K562 (cell line): ENCODE results near the gene LILRA6. TPM values are rescaled to one million over a fixed set of nuclear protein-coding genes. Genes with fewer than 3 reads are reported as not detected.

Experiments used
- CBX2 ChIP-seq: fragments of 200-600 bp; sonication (generic); IDR thresholded peaks from one replicate; pipeline ENCODE4 v1.6.1; 2012; ENCODE audit warnings: mild to moderate bottlenecking, low read length, inconsistent platforms; ENCODE audit not compliant: insufficient read depth, poor library complexity, severe bottlenecking
- CSDE1 ChIP-seq, 2 experiments: fragments of 450-650 bp; IDR thresholded peaks; 2 replicates each; pipeline ENCODE4 v1.6.1; 2016; ENCODE audit warnings: mild to moderate bottlenecking in 1 of 2
- ESRRA ChIP-seq: fragments of 450-650 bp; IDR thresholded peaks from 2 replicates; pipeline ENCODE4 v1.6.1; 2014; ENCODE audit warnings: low read depth, mild to moderate bottlenecking, moderate library complexity, borderline replicate concordance
- GTF2A2 ChIP-seq: IDR thresholded peaks from 2 replicates; pipeline ENCODE4 v1.6.1; 2016; ENCODE audit warnings: mild to moderate bottlenecking, missing genetic modification characterization, missing compliant biosample characterization
- HLTF ChIP-seq: fragments of 450-650 bp; IDR thresholded peaks from 2 replicates; pipeline ENCODE4 v1.6.1; 2016
- MEIS2 ChIP-seq: fragments of 450-650 bp; IDR thresholded peaks from 2 replicates; pipeline ENCODE4 v1.6.1; 2014; ENCODE audit warnings: mild to moderate bottlenecking; ENCODE audit not compliant: partially characterized antibody
- NCOR1 ChIP-seq: fragments of 450-650 bp; IDR thresholded peaks from 2 replicates; pipeline ENCODE4 v1.6.1; 2016; ENCODE audit warnings: mild to moderate bottlenecking, moderate library complexity
- PPARD ChIP-seq: fragments of 250-450 bp; sonication (Bioruptor Pico); IDR thresholded peaks from 2 replicates; pipeline ENCODE4 v1.8.0; 2022; ENCODE audit warnings: inconsistent platforms, mild to moderate bottlenecking, moderate library complexity
- SMARCC2 ChIP-seq: fragments of 450-650 bp; IDR thresholded peaks from 2 replicates; pipeline ENCODE4 v1.6.1; 2017; ENCODE audit warnings: antibody characterized with exemption, moderate library complexity, mild to moderate bottlenecking, low read depth
- SMARCE1 ChIP-seq: fragments of 450-650 bp; IDR thresholded peaks from 2 replicates; pipeline ENCODE4 v1.7.1; 2016; ENCODE audit warnings: mild to moderate bottlenecking
- ZFX ChIP-seq: sonication (generic); formaldehyde crosslinking; IDR thresholded peaks from 2 replicates; pipeline ENCODE4 v1.8.0; 2022; ENCODE audit warnings: mild to moderate bottlenecking, missing genetic modification reagents, moderate library complexity
- ZNF253 ChIP-seq: fragments of 250-450 bp; sonication (Bioruptor Pico); conservative IDR thresholded peaks from 2 replicates; pipeline ENCODE4 v1.6.1; 2021; ENCODE audit warnings: mild to moderate bottlenecking
- ZNF668 ChIP-seq: fragments of 250-450 bp; sonication (Bioruptor Pico); IDR thresholded peaks from 2 replicates; pipeline ENCODE4 v1.8.0; 2022; ENCODE audit warnings: mild to moderate bottlenecking, inconsistent platforms
- polyA plus RNA-seq, 8 experiments: library from polyadenylated mRNA; depleted of rRNA in 4 of 8; stranded (reverse) in 5 of 8; unstranded in 3 of 8; fragments of >200 nt; fragmentation: Nextera tagmentation in 2 of 8; fragmentation: Illumina TruSeq in 1 of 8; extraction: Ambion mirVana in 2 of 8; extraction: Trizol in 1 of 8; gene quantifications; 2 replicates each; pipeline versions ENCODE4 v1.2.1 to v1.2.3, GENCODE V29; 2011 to 2014; ENCODE audit warnings: inconsistent platforms in 1 of 8, missing spikeins in 1 of 8
- total RNA-seq, 7 experiments: library from RNA; depleted of rRNA in 6 of 7; stranded (reverse); fragments of >200 nt in 6 of 7; fragmentation: Illumina TruSeq in 2 of 7; extraction: Trizol in 2 of 7; gene quantifications; 2 replicates each; pipeline versions ENCODE4 v1.2.1 to v1.2.3, GENCODE V29; 2011 to 2021; ENCODE audit warnings: low replicate concordance in 1 of 7
- TF ChIP-seq, protein P1 (sequence below): fragments of 450-650 bp; conservative IDR thresholded peaks from 2 replicates; pipeline ENCODE4 v1.6.1; 2016; ENCODE audit warnings: missing genetic modification characterization, low read depth, mild to moderate bottlenecking, missing compliant biosample characterization, moderate library complexity
- TF ChIP-seq, protein P2 (sequence below): sonication (generic); formaldehyde crosslinking; IDR thresholded peaks from 2 replicates; pipeline ENCODE4 v1.8.0; 2023; ENCODE audit warnings: mild to moderate bottlenecking, missing genetic modification reagents
- TF ChIP-seq, protein P3 (sequence below): fragments of 250-450 bp; sonication (Bioruptor Pico); IDR thresholded peaks from 2 replicates; pipeline ENCODE4 v1.8.0; 2022; ENCODE audit warnings: moderate library complexity, mild to moderate bottlenecking, inconsistent platforms
- TF ChIP-seq, protein P4 (sequence below), 2 experiments: fragments of 150-350 bp in 1 of 2; IDR thresholded peaks; 2 replicates each; pipeline ENCODE4 v1.6.1; 2012 to 2016; ENCODE audit warnings: low read depth in 2 of 2, low read length in 2 of 2, mild to moderate bottlenecking in 1 of 2, moderate library complexity in 1 of 2
- TF ChIP-seq, protein P5 (sequence below): IDR thresholded peaks from 2 replicates; pipeline ENCODE4 v1.6.1; 2011; ENCODE audit not compliant: insufficient read length; ENCODE audit errors: extremely low read depth
- TF ChIP-seq, protein P6 (sequence below): sonication (generic); IDR thresholded peaks from 2 replicates; pipeline ENCODE4 v1.6.1; 2016

Gene LILRA6
- total and polyA plus RNA-seq, 9 of the 15 experiments (the other 6 are each of a cell fraction or from before 2014, with no cell fraction given), result 0.03 TPM; not detected in 8

DNA sequence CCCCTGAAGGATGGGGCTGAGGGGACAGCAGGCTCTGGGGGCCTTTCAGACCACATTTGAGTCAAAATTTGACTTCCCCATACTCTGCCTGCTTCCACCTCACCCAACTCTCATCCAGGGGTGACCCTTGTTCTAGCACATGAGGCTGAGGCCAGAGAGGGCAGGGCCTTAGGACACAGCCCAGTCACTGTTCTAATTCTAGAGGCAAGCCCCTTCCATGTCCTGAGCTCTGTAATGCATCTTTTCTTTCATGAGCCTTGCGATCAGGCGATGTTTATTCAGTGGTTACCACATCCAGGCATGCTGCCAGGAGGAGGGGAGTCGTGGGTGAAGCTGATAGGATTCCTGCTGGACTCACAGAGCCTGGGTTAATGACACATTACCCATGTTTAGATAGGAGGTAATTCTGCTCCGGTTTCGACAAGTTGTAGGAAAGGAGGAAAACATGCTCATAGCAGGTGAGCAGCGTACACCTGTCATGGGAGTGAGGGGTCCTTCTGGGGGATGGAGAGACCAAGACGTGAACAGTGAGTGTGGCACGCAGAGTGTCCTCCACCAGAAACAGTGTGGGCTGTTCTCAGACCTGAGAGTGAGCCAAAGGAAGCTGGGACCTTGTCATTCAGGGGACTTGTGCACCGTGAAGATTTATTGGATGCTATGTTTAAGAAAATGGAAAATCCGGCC lies 32.6 kb downstream of the LILRA6 start (continued):
- TF ChIP-seq PPARD (no peak), GTF2A2 (tag) (no peak), CSDE1 (IDR thresholded peaks at IDR 0.05) (no peak; a peak in 1 of 4 replicates), ESRRA (peak; percentile 82; the same call in 1 of the 2 replicates), ZFX (CRISPR knock-in tag) (peak; percentile 63), NCOR1 (peak; percentile 85), MEIS2 (peak; percentile 70), CBX2 (no peak), ZNF668 (no peak), ZNF253 (no peak), SMARCE1 (peak; percentile 85), SMARCC2 (0 out of 2 replicates have a peak, but pooled peaks have one; percentile 25), HLTF (no peak)
- TF ChIP-seq, protein P1, sequence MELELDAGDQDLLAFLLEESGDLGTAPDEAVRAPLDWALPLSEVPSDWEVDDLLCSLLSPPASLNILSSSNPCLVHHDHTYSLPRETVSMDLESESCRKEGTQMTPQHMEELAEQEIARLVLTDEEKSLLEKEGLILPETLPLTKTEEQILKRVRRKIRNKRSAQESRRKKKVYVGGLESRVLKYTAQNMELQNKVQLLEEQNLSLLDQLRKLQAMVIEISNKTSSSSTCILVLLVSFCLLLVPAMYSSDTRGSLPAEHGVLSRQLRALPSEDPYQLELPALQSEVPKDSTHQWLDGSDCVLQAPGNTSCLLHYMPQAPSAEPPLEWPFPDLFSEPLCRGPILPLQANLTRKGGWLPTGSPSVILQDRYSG, result 0 out of 2 replicates have a peak, but pooled peaks have one; percentile 19
- TF ChIP-seq, protein P2, sequence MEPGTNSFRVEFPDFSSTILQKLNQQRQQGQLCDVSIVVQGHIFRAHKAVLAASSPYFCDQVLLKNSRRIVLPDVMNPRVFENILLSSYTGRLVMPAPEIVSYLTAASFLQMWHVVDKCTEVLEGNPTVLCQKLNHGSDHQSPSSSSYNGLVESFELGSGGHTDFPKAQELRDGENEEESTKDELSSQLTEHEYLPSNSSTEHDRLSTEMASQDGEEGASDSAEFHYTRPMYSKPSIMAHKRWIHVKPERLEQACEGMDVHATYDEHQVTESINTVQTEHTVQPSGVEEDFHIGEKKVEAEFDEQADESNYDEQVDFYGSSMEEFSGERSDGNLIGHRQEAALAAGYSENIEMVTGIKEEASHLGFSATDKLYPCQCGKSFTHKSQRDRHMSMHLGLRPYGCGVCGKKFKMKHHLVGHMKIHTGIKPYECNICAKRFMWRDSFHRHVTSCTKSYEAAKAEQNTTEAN (CRISPR knock-in tag), result peak; percentile 52; the same call in 1 of the 2 replicates
- TF ChIP-seq, protein P3, sequence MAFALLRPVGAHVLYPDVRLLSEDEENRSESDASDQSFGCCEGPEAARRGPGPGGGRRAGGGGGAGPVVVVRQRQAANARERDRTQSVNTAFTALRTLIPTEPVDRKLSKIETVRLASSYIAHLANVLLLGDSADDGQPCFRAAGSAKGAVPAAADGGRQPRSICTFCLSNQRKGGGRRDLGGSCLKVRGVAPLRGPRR (CRISPR knock-in tag), result no peak
- TF ChIP-seq, protein P4, sequence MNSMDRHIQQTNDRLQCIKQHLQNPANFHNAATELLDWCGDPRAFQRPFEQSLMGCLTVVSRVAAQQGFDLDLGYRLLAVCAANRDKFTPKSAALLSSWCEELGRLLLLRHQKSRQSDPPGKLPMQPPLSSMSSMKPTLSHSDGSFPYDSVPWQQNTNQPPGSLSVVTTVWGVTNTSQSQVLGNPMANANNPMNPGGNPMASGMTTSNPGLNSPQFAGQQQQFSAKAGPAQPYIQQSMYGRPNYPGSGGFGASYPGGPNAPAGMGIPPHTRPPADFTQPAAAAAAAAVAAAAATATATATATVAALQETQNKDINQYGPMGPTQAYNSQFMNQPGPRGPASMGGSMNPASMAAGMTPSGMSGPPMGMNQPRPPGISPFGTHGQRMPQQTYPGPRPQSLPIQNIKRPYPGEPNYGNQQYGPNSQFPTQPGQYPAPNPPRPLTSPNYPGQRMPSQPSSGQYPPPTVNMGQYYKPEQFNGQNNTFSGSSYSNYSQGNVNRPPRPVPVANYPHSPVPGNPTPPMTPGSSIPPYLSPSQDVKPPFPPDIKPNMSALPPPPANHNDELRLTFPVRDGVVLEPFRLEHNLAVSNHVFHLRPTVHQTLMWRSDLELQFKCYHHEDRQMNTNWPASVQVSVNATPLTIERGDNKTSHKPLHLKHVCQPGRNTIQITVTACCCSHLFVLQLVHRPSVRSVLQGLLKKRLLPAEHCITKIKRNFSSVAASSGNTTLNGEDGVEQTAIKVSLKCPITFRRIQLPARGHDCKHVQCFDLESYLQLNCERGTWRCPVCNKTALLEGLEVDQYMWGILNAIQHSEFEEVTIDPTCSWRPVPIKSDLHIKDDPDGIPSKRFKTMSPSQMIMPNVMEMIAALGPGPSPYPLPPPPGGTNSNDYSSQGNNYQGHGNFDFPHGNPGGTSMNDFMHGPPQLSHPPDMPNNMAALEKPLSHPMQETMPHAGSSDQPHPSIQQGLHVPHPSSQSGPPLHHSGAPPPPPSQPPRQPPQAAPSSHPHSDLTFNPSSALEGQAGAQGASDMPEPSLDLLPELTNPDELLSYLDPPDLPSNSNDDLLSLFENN (IDR thresholded peaks at IDR 0.05; ENCODE audit: low read depth in 2 of 2, low read length in 2 of 2), result peak in 1 of 2 experiments; percentile 72; a peak in 1 of 4 replicates
- TF ChIP-seq, protein P5, sequence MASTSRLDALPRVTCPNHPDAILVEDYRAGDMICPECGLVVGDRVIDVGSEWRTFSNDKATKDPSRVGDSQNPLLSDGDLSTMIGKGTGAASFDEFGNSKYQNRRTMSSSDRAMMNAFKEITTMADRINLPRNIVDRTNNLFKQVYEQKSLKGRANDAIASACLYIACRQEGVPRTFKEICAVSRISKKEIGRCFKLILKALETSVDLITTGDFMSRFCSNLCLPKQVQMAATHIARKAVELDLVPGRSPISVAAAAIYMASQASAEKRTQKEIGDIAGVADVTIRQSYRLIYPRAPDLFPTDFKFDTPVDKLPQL, result no peak
- TF ChIP-seq, protein P6, sequence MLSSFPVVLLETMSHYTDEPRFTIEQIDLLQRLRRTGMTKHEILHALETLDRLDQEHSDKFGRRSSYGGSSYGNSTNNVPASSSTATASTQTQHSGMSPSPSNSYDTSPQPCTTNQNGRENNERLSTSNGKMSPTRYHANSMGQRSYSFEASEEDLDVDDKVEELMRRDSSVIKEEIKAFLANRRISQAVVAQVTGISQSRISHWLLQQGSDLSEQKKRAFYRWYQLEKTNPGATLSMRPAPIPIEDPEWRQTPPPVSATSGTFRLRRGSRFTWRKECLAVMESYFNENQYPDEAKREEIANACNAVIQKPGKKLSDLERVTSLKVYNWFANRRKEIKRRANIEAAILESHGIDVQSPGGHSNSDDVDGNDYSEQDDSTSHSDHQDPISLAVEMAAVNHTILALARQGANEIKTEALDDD, result peak; percentile 99
